ENCODE results near the gene TEKTIP1. TPM values are rescaled to one million over a fixed set of nuclear protein-coding genes. Genes with fewer than 3 reads are reported as not detected.

TEKTIP1 gene
- total RNA-seq, 1 donor from 2014 or later: not detected

DNA sequence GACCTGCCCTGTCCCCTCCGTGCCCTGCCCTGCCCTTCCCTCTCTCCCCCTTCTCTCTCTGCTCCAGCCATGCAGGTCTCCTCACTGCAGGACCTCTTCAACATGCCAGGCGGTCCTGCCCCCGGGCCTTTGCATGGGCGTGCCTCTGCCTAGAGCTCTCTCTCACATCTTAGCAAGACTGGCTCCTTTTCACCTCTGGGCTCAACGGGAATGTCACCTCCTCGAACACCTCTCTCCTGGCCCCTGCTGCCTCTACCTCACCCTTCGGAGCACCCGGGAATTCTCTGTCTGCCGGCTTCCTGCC lies 12.8 kb downstream of the TEKTIP1 start:
- TF ChIP-seq, protein P1, sequence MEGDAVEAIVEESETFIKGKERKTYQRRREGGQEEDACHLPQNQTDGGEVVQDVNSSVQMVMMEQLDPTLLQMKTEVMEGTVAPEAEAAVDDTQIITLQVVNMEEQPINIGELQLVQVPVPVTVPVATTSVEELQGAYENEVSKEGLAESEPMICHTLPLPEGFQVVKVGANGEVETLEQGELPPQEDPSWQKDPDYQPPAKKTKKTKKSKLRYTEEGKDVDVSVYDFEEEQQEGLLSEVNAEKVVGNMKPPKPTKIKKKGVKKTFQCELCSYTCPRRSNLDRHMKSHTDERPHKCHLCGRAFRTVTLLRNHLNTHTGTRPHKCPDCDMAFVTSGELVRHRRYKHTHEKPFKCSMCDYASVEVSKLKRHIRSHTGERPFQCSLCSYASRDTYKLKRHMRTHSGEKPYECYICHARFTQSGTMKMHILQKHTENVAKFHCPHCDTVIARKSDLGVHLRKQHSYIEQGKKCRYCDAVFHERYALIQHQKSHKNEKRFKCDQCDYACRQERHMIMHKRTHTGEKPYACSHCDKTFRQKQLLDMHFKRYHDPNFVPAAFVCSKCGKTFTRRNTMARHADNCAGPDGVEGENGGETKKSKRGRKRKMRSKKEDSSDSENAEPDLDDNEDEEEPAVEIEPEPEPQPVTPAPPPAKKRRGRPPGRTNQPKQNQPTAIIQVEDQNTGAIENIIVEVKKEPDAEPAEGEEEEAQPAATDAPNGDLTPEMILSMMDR (IDR thresholded peaks at IDR 0.05; ENCODE audit: borderline replicate concordance): no peak
- Histone ChIP-seq H3K27me3 (ENCODE audit: low read depth) (no peaks in the 10 kb centered on the region), H3K36me3 (peaks cover 7% of the 10 kb centered on the region), H3K9me3 (replicated peaks) (no peaks in the 10 kb centered on the region), H3K27ac (replicated peaks) (no peak overlapping the region), H3K4me3 (no peak overlapping the region), H3K4me1 (peaks cover 42% of the 10 kb centered on the region)
- no peak for DNase-seq
- intact Hi-C loops (cut with micrococcal nuclease): no loop called here

DNA sequence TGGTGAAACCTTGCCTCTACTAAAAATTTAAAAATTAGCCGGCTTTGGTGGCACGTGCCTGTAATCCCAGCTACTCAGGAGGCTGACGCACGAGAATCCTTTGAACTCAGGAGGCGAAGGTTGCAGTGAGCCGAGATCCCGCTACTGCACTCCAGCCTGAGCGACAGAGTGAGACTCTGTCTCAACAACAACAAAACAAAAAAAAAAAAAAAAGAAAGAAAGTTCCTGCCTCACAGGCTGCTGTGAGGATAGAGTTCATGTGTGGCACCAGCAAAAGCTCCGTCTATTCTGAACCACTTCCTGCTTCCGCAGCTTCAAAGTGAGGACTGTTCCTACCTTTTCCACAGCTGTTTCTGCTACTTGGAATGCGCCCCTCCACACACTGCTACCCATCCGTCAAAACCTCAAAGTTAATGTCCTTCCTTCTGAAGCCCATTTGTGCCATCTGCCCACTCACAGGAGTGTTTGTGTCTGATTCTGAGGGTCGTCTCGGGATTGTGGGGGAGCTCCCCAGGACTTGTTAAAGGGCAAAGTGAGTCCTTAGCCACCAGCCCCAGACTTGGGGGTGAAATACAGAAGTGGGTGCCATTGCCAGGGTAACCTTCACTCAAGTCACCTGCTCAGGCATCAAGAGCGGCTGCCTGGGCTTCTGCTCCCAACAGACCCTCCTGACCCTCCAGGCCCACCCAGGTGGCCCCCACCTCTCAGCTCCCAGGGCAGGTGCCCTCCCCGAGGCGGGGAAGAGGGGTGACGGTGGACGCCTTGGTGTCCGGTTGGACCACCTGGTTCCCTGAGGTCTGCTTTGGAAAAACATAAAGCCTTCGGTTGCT lies 15.5 kb downstream of the TEKTIP1 start:
- no peaks in the 10 kb centered on the region for H3K36me3 ChIP-seq
- H3K4me3 ChIP-seq: peak overlapping the region; percentile 8

DNA sequence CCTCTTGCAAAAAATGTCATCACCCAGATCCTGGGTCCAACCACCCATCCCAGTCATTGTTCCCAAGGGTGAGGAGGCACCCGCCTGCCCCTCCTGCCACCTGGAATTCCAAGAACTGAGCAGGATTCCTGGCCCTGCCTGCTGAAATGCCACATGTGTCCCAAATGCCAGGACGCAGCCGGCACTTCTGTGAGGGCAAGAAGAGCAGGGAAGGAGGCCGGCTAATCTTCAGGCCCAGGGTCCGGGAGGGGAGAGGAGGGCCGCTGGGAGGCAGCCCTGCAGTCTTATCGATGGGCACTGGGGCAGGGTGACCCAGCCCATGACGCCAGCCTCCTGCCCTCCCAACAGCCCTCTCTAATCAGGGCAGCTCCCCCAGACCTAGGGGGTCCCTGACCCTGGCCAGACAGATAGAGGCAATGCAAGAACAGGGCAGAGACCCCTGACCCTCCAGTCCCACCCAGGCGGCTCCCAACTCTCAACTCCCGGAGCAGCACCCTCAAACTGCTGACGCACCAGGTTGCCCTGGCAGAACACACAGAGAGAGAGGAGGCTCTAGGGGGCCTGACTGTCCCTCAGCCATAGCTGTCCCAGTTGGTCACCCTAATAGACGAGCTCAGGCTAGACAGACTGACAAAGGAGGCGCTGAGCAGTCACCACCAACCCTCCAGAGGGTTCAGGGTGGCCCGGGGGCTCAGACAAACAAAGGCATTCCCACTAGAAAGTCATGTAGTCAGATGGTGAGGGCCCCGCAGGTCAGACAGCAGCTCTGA lies 16.9 kb downstream of the TEKTIP1 start:
- H3K27ac ChIP-seq (replicated peaks): no peak overlapping the region
- DNase-seq: no peak
- no peaks in the 10 kb centered on the region for H3K27me3 ChIP-seq (ENCODE audit: low read depth)
- intact Hi-C loops (cut with micrococcal nuclease): no loop called here
- no peaks in the 10 kb centered on the region for H3K9me3 ChIP-seq (replicated peaks)
- TF ChIP-seq, protein P1 (IDR thresholded peaks at IDR 0.05; ENCODE audit: borderline replicate concordance): no peak
- H3K36me3 ChIP-seq: no peaks in the 10 kb centered on the region
- H3K4me1 ChIP-seq: peaks cover 47% of the 10 kb centered on the region
- peak overlapping the region; percentile 79 for H3K4me3 ChIP-seq

More for the DNA sequence above, 15.5 kb downstream of the TEKTIP1 start:
- TF ChIP-seq, protein P1 (IDR thresholded peaks at IDR 0.05; ENCODE audit: borderline replicate concordance): no peak
- H3K9me3 ChIP-seq (replicated peaks): no peaks in the 10 kb centered on the region
- DNase-seq: no peak
- H3K27ac ChIP-seq (replicated peaks): peak overlapping the region; percentile 81
- peaks cover 47% of the 10 kb centered on the region for H3K4me1 ChIP-seq
- intact Hi-C loops (cut with micrococcal nuclease): no loop called here
- no peaks in the 10 kb centered on the region for H3K27me3 ChIP-seq (ENCODE audit: low read depth)

DNA sequence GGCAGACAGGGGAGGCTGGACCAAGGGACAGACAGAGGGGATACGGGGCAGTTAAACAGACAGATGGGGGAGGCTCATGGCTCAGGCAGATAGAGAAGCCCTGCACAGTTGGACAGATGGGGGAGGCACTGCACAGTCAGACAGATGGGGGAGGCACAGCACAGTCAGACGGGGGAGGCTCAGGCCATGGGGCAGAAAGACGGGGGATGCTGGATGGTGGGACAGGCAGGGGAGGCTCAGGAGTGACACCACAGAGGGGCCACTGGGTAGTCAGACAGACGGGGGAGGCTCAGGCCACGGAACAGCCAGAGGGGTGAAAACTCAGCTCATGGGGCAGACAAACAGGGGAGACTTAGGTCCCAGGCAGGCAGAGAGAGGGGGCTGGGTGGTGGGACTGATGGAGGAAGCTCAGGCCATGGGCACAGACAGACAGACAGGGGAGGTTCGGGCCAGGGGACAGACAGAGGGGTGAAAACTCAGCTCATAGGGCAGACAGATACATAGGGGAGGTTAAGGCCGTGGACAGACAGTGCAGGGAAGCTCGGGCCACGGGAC lies 17.5 kb downstream of the TEKTIP1 start:
- DNase-seq: no peak
- intact Hi-C loops (cut with micrococcal nuclease): no loop called here
- TF ChIP-seq, protein P1 (IDR thresholded peaks at IDR 0.05; ENCODE audit: borderline replicate concordance): no peak
- Histone ChIP-seq H3K36me3 (no peaks in the 10 kb centered on the region), H3K27ac (replicated peaks) (peak overlapping the region; percentile 85), H3K27me3 (ENCODE audit: low read depth) (no peaks in the 10 kb centered on the region), H3K4me3 (peak overlapping the region; percentile 79), H3K9me3 (replicated peaks) (no peaks in the 10 kb centered on the region), H3K4me1 (peaks cover 47% of the 10 kb centered on the region)

DNA sequence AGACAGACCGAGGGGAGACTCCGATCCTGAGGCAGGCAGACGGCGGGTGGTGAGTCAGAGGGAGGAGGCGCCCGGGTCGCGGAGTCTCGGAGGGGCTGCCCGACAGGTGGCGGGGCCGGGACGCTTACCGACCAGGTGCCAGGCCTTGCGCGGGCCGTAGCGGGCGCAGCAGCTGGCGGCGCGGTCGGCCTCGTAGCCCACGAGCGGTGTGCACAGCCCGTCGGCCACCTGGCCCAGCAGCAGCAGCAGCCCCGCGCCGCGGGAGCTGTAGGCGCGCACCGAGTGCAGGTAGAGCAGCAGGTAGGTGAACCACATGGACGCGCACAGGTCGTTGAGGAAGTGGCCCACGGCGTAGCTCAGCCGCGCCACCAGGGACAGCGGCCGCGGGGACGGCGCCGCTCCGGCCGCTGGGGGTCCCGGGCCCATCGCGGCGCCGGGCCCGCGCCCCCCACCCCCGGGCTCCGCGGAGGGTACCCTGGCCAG lies 18.0 kb downstream of the TEKTIP1 start:
- Histone ChIP-seq H3K4me3 (peak overlapping the region; percentile 79), H3K27ac (replicated peaks) (peak overlapping the region; percentile 85), H3K4me1 (peaks cover 47% of the 10 kb centered on the region), H3K27me3 (ENCODE audit: low read depth) (no peaks in the 10 kb centered on the region), H3K9me3 (replicated peaks) (no peaks in the 10 kb centered on the region), H3K36me3 (no peaks in the 10 kb centered on the region)
- TF ChIP-seq, protein P1 (IDR thresholded peaks at IDR 0.05; ENCODE audit: borderline replicate concordance): peak; percentile 32
- intact Hi-C loops (cut with micrococcal nuclease): no loop called here
- no peak for DNase-seq
